Transverse colon (tissue), 4 donors: ENCODE measurements around the gene MAST2. TPM values are rescaled to one million over a fixed set of nuclear protein-coding genes. Genes with fewer than 3 reads are reported as not detected.

ENCODE experiments used
- DNase-seq: peaks from one replicate; pipeline ENCODE4 v3.0.0-alpha.2; 2019
- H3K27ac ChIP-seq, 4 donors: fragments of 200-600 bp; sonication (generic); 2 replicates each; pipeline ENCODE4 v1.5.1; 2016 to 2018; ENCODE audit warnings: inconsistent platforms in 4 of 4
- H3K27me3 ChIP-seq: fragments of 200-600 bp; sonication (generic); 2 replicates; pipeline ENCODE4 v1.5.1; 2017; ENCODE audit warnings: inconsistent platforms
- H3K36me3 ChIP-seq, 4 donors: fragments of 200-600 bp; sonication (generic); 2 replicates each; pipeline ENCODE4 v1.5.1; 2017 to 2019; ENCODE audit warnings: inconsistent platforms in 4 of 4
- H3K4me1 ChIP-seq, 4 donors: fragments of 200-600 bp; sonication (generic); 2 replicates each; pipeline ENCODE4 v1.5.1; 2017 to 2020; ENCODE audit warnings: inconsistent platforms in 4 of 4
- H3K4me3 ChIP-seq, 4 donors: fragments of 200-600 bp; sonication (generic); 1 replicate in 1 of 4; 2 replicates in 3 of 4; pipeline versions ENCODE4 v1.5.1 to v1.6.1; 2017 to 2019; ENCODE audit warnings: inconsistent platforms in 4 of 4
- H3K9me3 ChIP-seq, 2 donors: fragments of 200-600 bp; sonication (generic); 2 replicates each; pipeline ENCODE4 v1.5.1; 2017 to 2019; ENCODE audit warnings: inconsistent platforms in 2 of 2
- EP300 ChIP-seq: sonication (generic); formaldehyde crosslinking; IDR thresholded peaks from one replicate; pipeline ENCODE4 v1.6.1; 2017; ENCODE audit warnings: antibody characterized with exemption, low read depth
- POLR2A ChIP-seq: fragments of 450-650 bp; IDR thresholded peaks from one replicate; pipeline ENCODE4 v1.6.1; 2016; ENCODE audit warnings: antibody characterized with exemption, mild to moderate bottlenecking, moderate library complexity
- POLR2AphosphoS5 ChIP-seq, 3 donors: sonication (generic); formaldehyde crosslinking; IDR thresholded peaks; one replicate each; pipeline ENCODE4 v1.6.1; 2016; ENCODE audit warnings: antibody characterized with exemption in 3 of 3
- WGBS, 2 donors: methylation state at CpG; one replicate each; pipeline ENCODE4 v1.1.5; 2018; ENCODE audit warnings: low coverage in 1 of 2; 5-methylcytosine and 5-hydroxymethylcytosine counted together
- in situ Hi-C, 4 donors: fragments of 200-750 bp; cut with MboI; loops; one replicate each; pipeline versions ENCODE4 v1.15.0 to v1.15.1; 2017; ENCODE audit warnings: low sequenced_read_pairs in 3 of 4, low pct_ligation_motif_present in 1 of 4, low pct_unique_long_range_greater_than_20kb in 1 of 4
- intact Hi-C: fragments of 100-400 bp; cut with DNase I; formaldehyde crosslinking; loops from one replicate; pipeline ENCODE4 v1.15.1; 2023; ENCODE audit warnings: low total_unique reads
- total RNA-seq, 4 donors: library from RNA; depleted of rRNA; stranded (reverse); fragments of >200 nt; gene quantifications; one replicate each; pipeline ENCODE4 v1.1.0, GENCODE V29; 2016
- TF ChIP-seq, protein P1 (sequence below), 5 experiments: fragments of 200-600 bp in 3 of 5; fragments of 450-650 bp in 2 of 5; sonication (generic) in 3 of 5; IDR thresholded peaks; 1 replicate in 2 of 5; 2 replicates in 3 of 5; pipeline ENCODE4 v1.5.1; 2016 to 2017; ENCODE audit warnings: antibody characterized with exemption in 5 of 5, inconsistent platforms in 3 of 5, mild to moderate bottlenecking in 2 of 5, moderate library complexity in 1 of 5

The MAST2 gene
- total RNA-seq, 4 donors from 2014 or later = 160 to 313 (median 161) TPM

DNA sequence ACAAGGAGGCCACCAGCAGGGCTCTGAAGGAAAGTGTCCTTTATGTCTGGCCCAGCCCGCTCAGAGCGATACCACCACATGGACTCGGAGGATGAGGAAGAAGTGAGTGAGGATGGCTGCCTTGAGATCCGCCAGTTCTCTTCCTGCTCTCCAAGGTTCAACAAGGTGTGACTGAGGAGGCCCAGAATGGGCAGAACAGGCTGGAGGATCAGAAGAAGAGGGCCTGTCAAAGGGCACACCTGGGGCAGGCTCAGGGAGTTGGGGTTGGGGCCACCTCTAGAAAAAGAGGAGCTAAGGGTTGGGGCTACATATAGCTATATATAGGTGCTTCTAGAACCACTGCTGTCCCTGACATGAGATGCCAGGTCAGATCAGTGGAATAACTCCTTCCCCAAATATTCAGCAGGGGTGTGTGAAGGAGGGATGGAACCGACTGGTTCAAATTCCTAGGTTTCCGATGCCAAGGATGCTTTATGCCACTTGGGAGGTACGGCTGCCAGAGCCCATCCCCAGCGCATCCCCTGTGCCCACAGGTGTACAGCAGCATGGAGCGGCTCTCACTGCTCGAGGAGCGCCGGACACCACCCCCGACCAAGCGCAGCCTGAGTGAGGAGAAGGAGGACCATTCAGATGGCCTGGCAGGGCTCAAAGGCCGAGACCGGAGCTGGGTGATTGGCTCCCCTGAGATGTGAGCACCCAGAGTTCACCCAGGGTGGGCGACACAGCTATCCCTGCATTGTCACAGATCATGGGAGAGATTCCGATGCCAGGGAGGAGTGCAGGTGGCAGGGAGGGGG, 226.9 kb downstream of the MAST2 start:
- 88 to 94% methylated on average over 1 to 18 of the region's 18 CpGs for WGBS, 2 donors

DNA sequence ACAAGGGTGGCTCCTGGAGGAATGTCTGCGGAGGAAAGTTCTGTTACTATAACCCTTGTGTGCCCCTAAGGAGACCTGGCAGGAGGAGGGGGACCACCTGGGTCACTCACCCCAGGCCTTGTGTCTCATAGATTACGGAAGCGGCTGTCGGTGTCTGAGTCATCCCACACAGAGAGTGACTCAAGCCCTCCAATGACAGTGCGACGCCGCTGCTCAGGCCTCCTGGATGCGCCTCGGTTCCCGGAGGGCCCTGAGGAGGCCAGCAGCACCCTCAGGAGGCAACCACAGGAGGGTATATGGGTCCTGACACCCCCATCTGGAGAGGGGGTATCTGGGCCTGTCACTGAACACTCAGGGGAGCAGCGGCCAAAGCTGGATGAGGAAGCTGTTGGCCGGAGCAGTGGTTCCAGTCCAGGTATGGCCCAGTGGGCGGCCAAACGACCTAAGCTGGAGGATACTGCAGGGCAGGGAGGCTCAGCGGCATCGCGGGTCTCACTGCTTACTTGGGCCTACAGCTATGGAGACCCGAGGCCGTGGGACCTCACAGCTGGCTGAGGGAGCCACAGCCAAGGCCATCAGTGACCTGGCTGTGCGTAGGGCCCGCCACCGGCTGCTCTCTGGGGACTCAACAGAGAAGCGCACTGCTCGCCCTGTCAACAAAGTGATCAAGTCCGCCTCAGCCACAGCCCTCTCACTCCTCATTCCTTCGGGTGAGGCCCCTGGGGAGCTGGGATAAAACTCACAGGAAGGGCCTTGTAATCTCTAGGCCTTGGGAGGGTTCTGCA, 227.7 kb downstream of the MAST2 start:
- in situ Hi-C loops = no loop called here
- Histone ChIP-seq H3K36me3 (peaks cover 0 to 9% (median 0%) of the 10 kb centered on the region in 4 donors), H3K27me3 (no peaks in the 10 kb centered on the region), H3K9me3 (no peaks in the 10 kb centered on the region), H3K4me1 (no peaks in the 10 kb centered on the region), H3K4me3 (no peak overlapping the region), H3K27ac (no peak overlapping the region)
- WGBS, 2 donors = 93% methylated on average over 23 of the region's 26 CpGs; no CpG with 5 or more reads in 1 of the 2 donors
- no peak for TF ChIP-seq POLR2A
- no peak for TF ChIP-seq POLR2AphosphoS5 (IDR thresholded peaks at IDR 0.05)
- no peak for TF ChIP-seq EP300
- TF ChIP-seq, protein P1, sequence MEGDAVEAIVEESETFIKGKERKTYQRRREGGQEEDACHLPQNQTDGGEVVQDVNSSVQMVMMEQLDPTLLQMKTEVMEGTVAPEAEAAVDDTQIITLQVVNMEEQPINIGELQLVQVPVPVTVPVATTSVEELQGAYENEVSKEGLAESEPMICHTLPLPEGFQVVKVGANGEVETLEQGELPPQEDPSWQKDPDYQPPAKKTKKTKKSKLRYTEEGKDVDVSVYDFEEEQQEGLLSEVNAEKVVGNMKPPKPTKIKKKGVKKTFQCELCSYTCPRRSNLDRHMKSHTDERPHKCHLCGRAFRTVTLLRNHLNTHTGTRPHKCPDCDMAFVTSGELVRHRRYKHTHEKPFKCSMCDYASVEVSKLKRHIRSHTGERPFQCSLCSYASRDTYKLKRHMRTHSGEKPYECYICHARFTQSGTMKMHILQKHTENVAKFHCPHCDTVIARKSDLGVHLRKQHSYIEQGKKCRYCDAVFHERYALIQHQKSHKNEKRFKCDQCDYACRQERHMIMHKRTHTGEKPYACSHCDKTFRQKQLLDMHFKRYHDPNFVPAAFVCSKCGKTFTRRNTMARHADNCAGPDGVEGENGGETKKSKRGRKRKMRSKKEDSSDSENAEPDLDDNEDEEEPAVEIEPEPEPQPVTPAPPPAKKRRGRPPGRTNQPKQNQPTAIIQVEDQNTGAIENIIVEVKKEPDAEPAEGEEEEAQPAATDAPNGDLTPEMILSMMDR (IDR thresholded peaks at IDR 0.05) = no peak
- intact Hi-C loops = no loop called here
- DNase-seq = no peak

More for the DNA sequence above, 226.9 kb downstream of the MAST2 start:
- Histone ChIP-seq H3K4me1 (no peaks in the 10 kb centered on the region), H3K27me3 (no peaks in the 10 kb centered on the region), H3K4me3 (no peak overlapping the region), H3K36me3 (peaks cover 0 to 9% (median 0%) of the 10 kb centered on the region in 4 donors), H3K9me3 (no peaks in the 10 kb centered on the region), H3K27ac (no peak overlapping the region)
- in situ Hi-C loops = no loop called here
- DNase-seq = no peak
- TF ChIP-seq POLR2AphosphoS5 (IDR thresholded peaks at IDR 0.05) (no peak), EP300 (no peak), POLR2A (no peak)
- TF ChIP-seq, protein P1 (IDR thresholded peaks at IDR 0.05) = no peak
- intact Hi-C loops = no loop called here

DNA sequence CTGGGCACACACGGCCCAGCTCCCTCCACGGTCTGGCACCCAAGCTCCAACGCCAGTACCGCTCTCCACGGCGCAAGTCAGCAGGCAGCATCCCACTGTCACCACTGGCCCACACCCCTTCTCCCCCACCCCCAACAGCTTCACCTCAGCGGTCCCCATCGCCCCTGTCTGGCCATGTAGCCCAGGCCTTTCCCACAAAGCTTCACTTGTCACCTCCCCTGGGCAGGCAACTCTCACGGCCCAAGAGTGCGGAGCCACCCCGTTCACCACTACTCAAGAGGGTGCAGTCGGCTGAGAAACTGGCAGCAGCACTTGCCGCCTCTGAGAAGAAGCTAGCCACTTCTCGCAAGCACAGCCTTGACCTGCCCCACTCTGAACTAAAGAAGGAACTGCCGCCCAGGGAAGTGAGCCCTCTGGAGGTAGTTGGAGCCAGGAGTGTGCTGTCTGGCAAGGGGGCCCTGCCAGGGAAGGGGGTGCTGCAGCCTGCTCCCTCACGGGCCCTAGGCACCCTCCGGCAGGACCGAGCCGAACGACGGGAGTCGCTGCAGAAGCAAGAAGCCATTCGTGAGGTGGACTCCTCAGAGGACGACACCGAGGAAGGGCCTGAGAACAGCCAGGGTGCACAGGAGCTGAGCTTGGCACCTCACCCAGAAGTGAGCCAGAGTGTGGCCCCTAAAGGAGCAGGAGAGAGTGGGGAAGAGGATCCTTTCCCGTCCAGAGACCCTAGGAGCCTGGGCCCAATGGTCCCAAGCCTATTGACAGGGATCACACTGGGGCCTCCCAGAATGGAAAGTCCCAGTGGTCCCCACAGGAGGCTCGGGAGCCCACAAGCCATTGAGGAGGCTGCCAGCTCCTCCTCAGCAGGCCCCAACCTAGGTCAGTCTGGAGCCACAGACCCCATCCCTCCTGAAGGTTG, 231.4 kb downstream of the MAST2 start:
- H3K4me1 ChIP-seq = peaks cover 0 to 21% (median 2%) of the 10 kb centered on the region in 4 donors
- DNase-seq = no peak
- H3K4me3 ChIP-seq = no peak overlapping the region
- in situ Hi-C loops (loop anchor here (5.0 kb wide), 2 partner anchors 142 to 152 kb away; partner anchors contain the start of genes P3R3URF (in 3 of the 4) and TSPAN1 (in 3 of the 4)), intact Hi-C loops (loop anchor here (5.0 kb wide), 1 partner anchor 1517 kb away; no protein-coding TSS in a partner anchor)
- H3K9me3 ChIP-seq = no peaks in the 10 kb centered on the region
- H3K36me3 ChIP-seq = peaks cover 0 to 4% (median 0%) of the 10 kb centered on the region in 4 donors
- WGBS, 2 donors = 90% methylated on average over 22 of the region's 27 CpGs; no CpG with 5 or more reads in 1 of the 2 donors
- no peaks in the 10 kb centered on the region for H3K27me3 ChIP-seq
- H3K27ac ChIP-seq = no peak overlapping the region
- TF ChIP-seq EP300 = no peak
- TF ChIP-seq POLR2A = no peak
- no peak for TF ChIP-seq POLR2AphosphoS5 (IDR thresholded peaks at IDR 0.05)
- TF ChIP-seq, protein P1 (IDR thresholded peaks at IDR 0.05) = no peak
